ENCODE data around the gene PRRC2A.

DNA sequence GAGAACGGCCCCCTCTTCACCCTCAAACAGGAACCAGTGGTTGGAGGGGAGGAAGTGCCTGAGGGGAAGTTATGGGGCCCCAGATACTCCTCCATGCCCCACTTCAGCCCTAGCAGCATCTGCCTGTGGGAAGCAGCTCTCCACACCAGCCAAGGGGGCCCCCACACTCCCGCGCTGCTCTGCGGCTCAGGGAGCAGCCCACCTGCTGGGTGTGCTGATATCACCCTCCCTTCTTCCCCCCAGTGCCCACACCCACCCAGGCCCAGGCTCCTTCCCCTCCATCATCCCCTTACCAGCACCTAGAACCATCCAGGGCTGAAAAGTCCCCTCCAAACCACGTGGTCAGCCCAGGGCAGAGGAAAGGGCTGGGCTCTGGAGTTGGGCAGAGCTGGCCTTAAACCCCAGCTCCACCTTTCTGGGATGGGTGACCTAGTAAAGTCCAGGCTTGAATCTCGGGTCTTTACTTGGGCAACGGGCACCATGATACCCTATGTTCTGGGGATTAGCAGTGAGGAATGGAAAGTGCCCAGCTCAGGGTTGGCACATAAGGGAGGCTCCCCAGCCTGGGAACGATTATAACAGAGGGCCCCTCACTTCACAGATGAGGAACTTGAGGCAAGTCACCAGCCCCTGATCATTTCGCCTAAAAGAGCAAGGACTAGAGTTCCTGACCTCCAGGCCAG is 33.8 kb upstream of the PRRC2A start:
- TF ChIP-seq, protein P1, sequence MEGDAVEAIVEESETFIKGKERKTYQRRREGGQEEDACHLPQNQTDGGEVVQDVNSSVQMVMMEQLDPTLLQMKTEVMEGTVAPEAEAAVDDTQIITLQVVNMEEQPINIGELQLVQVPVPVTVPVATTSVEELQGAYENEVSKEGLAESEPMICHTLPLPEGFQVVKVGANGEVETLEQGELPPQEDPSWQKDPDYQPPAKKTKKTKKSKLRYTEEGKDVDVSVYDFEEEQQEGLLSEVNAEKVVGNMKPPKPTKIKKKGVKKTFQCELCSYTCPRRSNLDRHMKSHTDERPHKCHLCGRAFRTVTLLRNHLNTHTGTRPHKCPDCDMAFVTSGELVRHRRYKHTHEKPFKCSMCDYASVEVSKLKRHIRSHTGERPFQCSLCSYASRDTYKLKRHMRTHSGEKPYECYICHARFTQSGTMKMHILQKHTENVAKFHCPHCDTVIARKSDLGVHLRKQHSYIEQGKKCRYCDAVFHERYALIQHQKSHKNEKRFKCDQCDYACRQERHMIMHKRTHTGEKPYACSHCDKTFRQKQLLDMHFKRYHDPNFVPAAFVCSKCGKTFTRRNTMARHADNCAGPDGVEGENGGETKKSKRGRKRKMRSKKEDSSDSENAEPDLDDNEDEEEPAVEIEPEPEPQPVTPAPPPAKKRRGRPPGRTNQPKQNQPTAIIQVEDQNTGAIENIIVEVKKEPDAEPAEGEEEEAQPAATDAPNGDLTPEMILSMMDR (IDR thresholded peaks at IDR 0.05), result no peak
- TF ChIP-seq POLR2A (IDR thresholded peaks at IDR 0.05), result no peak
